H1 (cell line): ENCODE results near the gene NKAIN2. TPM values are rescaled to one million over a fixed set of nuclear protein-coding genes. Genes with fewer than 3 reads are reported as not detected.
"Not testable (repeated sequence)": the region's sequence is repeated elsewhere in the genome, so short reads cannot be mapped to it uniquely, and the experiment has no call there.

Source experiments
- CTCF ChIA-PET: fragments of 300-600 bp; sonication (Branson Sonifier 250); formaldehyde crosslinking; loops from one replicate; lab custom pipeline; 2021; ENCODE audit not compliant: partially characterized antibody; lab: Charles Lee
- POLR2A ChIA-PET: fragments of 300-600 bp; sonication (Branson Sonifier 250); formaldehyde crosslinking; loops from one replicate; lab custom pipeline; 2021; ENCODE audit warnings: inconsistent platforms; ENCODE audit not compliant: partially characterized antibody; lab: Charles Lee
- DNase-seq, 2 experiments: peaks; one replicate each; pipeline versions ENCODE4 v3.0.0 to v3.0.0-alpha.2; 2010 to 2022; ENCODE audit warnings: low spot score in 2 of 2, low read depth in 1 of 2, mixed read lengths in 1 of 2
- FAIRE-seq: peaks from 2 replicates; lab custom pipeline; 2011; peaks lifted over from hg19 to GRCh38; lab: Jason Lieb, UNC
- H2AFZ ChIP-seq: 2 replicates; pipeline ENCODE4 v1.8.1; 2012; ENCODE audit warnings: low read length, inconsistent platforms
- H2AK5ac ChIP-seq: 2 replicates; pipeline ENCODE4 v1.6.1; 2013; ENCODE audit warnings: low read depth, low read length
- H2BK120ac ChIP-seq: replicated peaks from 2 replicates; pipeline ENCODE3; 2013; ENCODE audit warnings: low read depth, low read length, inconsistent platforms
- H2BK12ac ChIP-seq: 2 replicates; pipeline ENCODE4 v1.6.1; 2013; ENCODE audit warnings: low read depth, low read length
- H2BK15ac ChIP-seq: 2 replicates; pipeline ENCODE4 v1.6.1; 2013; ENCODE audit warnings: low read length
- H2BK20ac ChIP-seq: 2 replicates; pipeline ENCODE4 v1.6.1; 2013; ENCODE audit warnings: low read length
- H2BK5ac ChIP-seq: 2 replicates; pipeline ENCODE4 v1.6.1; 2013; ENCODE audit warnings: low read depth, low read length
- H3K14ac ChIP-seq: 2 replicates; pipeline ENCODE4 v1.6.1; 2013; ENCODE audit warnings: inconsistent platforms; ENCODE audit not compliant: insufficient read length
- H3K18ac ChIP-seq: 2 replicates; pipeline ENCODE4 v1.6.1; 2013; ENCODE audit warnings: low read length; ENCODE audit errors: extremely low read depth
- H3K23ac ChIP-seq: 2 replicates; pipeline ENCODE4 v1.6.1; 2013; ENCODE audit warnings: inconsistent platforms; ENCODE audit not compliant: insufficient read length
- H3K23me2 ChIP-seq: 2 replicates; pipeline ENCODE4 v1.6.1; 2013; ENCODE audit warnings: low read depth, low read length
- H3K27ac ChIP-seq: 2 replicates; pipeline ENCODE4 v1.6.1; 2011; ENCODE audit warnings: low read depth, low read length, inconsistent platforms
- H3K27me3 ChIP-seq, 4 experiments: replicated peaks in 1 of 4; 1 replicate in 1 of 4; 2 replicates in 3 of 4; pipeline versions ENCODE4 v1.6.1 to v1.8.1; 2011 to 2013; ENCODE audit warnings: low read length in 3 of 4, mild to moderate bottlenecking in 3 of 4, inconsistent platforms in 2 of 4, mixed read lengths in 2 of 4, moderate library complexity in 1 of 4; ENCODE audit not compliant: control insufficient read depth in 3 of 4, insufficient read depth in 3 of 4; ENCODE audit errors: extremely low read depth in 1 of 4
- H3K36me3 ChIP-seq, 4 experiments: 2 replicates each; pipeline versions ENCODE4 v1.6.1 to v1.8.1; 2011 to 2013; ENCODE audit warnings: mild to moderate bottlenecking in 4 of 4, low read length in 3 of 4, moderate library complexity in 2 of 4, control low read depth in 1 of 4, inconsistent platforms in 1 of 4; ENCODE audit not compliant: insufficient read depth in 4 of 4, control insufficient read depth in 2 of 4
- H3K4ac ChIP-seq: replicated peaks from 2 replicates; pipeline ENCODE3; 2013; ENCODE audit warnings: low read length, low read depth, mixed read lengths, inconsistent platforms; ENCODE audit not compliant: insufficient read length
- H3K4me1 ChIP-seq, 4 experiments: replicated peaks in 1 of 4; 1 replicate in 1 of 4; 2 replicates in 3 of 4; pipeline versions ENCODE4 v1.6.1 to v1.8.1; 2011 to 2013; ENCODE audit warnings: low read length in 3 of 4, inconsistent platforms in 2 of 4, mixed read lengths in 1 of 4; ENCODE audit not compliant: insufficient read depth in 4 of 4, control insufficient read depth in 3 of 4
- H3K4me2 ChIP-seq, 2 experiments: 2 replicates each; pipeline versions ENCODE4 v1.6.1 to v1.8.1; 2011 to 2013; ENCODE audit warnings: low read depth in 2 of 2, low read length in 2 of 2, control low read depth in 1 of 2, inconsistent platforms in 1 of 2, mild to moderate bottlenecking in 1 of 2; ENCODE audit not compliant: insufficient read depth in 1 of 2
- H3K4me3 ChIP-seq, 4 experiments: fragments of 200-600, 300-600 bp in 1 of 4; sonication (generic), shearing (Covaris generic), sonication (Bioruptor Twin) in 1 of 4; 2 replicates each; pipeline versions ENCODE4 v1.5.1 to v1.8.1; 2011 to 2016; ENCODE audit warnings: low read length in 4 of 4, low read depth in 3 of 4, control low read depth in 2 of 4, inconsistent platforms in 2 of 4, mild to moderate bottlenecking in 2 of 4, mixed read lengths in 1 of 4, moderate library complexity in 1 of 4; ENCODE audit not compliant: insufficient read depth in 2 of 4; ENCODE audit errors: extremely low read depth in 1 of 4
- H3K56ac ChIP-seq: replicated peaks from 2 replicates; pipeline ENCODE3; 2013; ENCODE audit warnings: low read depth, mild to moderate bottlenecking, mixed read lengths, low read length, inconsistent platforms; ENCODE audit not compliant: insufficient read length
- H3K79me1 ChIP-seq: 2 replicates; pipeline ENCODE4 v1.6.1; 2013; ENCODE audit warnings: low read depth, low read length, control low read depth
- H3K79me2 ChIP-seq, 2 experiments: 2 replicates each; pipeline versions ENCODE4 v1.6.1 to v1.8.1; 2012 to 2013; ENCODE audit warnings: low read length in 2 of 2, mild to moderate bottlenecking in 2 of 2, inconsistent platforms in 1 of 2; ENCODE audit not compliant: insufficient read depth in 2 of 2, control insufficient read depth in 1 of 2
- H3K9ac ChIP-seq, 4 experiments: replicated peaks in 1 of 4; 1 replicate in 1 of 4; 2 replicates in 3 of 4; pipeline versions ENCODE4 v1.6.1 to v1.8.1; 2011 to 2013; ENCODE audit warnings: low read depth in 3 of 4, low read length in 3 of 4, control low read depth in 2 of 4, mild to moderate bottlenecking in 2 of 4, moderate library complexity in 2 of 4, inconsistent platforms in 1 of 4; ENCODE audit errors: extremely low read depth in 1 of 4
- H3K9me3 ChIP-seq, 2 experiments: 2 replicates each; pipeline versions ENCODE4 v1.6.1 to v1.8.1; 2012 to 2013; ENCODE audit warnings: mild to moderate bottlenecking in 2 of 2, moderate library complexity in 2 of 2, control low read depth in 1 of 2, inconsistent platforms in 1 of 2, low read depth in 1 of 2, low read length in 1 of 2, mixed read lengths in 1 of 2; ENCODE audit not compliant: insufficient read depth in 2 of 2
- H4K20me1 ChIP-seq, 2 experiments: replicated peaks in 1 of 2; 2 replicates each; pipeline versions ENCODE3 to v1.8.1; 2011 to 2013; ENCODE audit warnings: inconsistent platforms in 2 of 2, low read length in 2 of 2, mild to moderate bottlenecking in 1 of 2; ENCODE audit not compliant: insufficient read depth in 2 of 2, control insufficient read depth in 1 of 2
- H4K5ac ChIP-seq: 2 replicates; pipeline ENCODE4 v1.6.1; 2013; ENCODE audit warnings: low read length, low read depth, mixed read lengths, inconsistent platforms; ENCODE audit not compliant: insufficient read length
- H4K8ac ChIP-seq: 2 replicates; pipeline ENCODE4 v1.8.0; 2013; ENCODE audit warnings: mild to moderate bottlenecking, moderate library complexity, low read length, inconsistent platforms; ENCODE audit not compliant: insufficient read depth; ENCODE audit errors: extremely low read depth
- H4K91ac ChIP-seq: replicated peaks from 2 replicates; pipeline ENCODE3; 2013; ENCODE audit warnings: low read length, mixed read lengths, inconsistent platforms; ENCODE audit not compliant: insufficient read length
- WGBS, 2 experiments: shearing (Covaris generic) in 1 of 2; methylation state at CpG; one replicate each; pipeline versions ENCODE4 v1.1.6 to v1.1.7; 2013 to 2015; ENCODE audit warnings: low lambda C conversion rate in 2 of 2, mixed read lengths in 2 of 2, inconsistent platforms in 1 of 2, low coverage in 1 of 2, missing lambda C conversion rate in 1 of 2; ENCODE audit not compliant: insufficient replicate concordance in 2 of 2, insufficient coverage in 1 of 2, insufficient read length in 1 of 2; ENCODE audit errors: extremely low coverage in 1 of 2, missing lambda C conversion rate in 1 of 2; 5-methylcytosine and 5-hydroxymethylcytosine counted together
- polyA plus RNA-seq, 7 experiments: library from polyadenylated mRNA; depleted of rRNA in 3 of 7; stranded (reverse) in 5 of 7; unstranded in 2 of 7; fragments of >200 nt in 5 of 7; fragments of 200-250 nt in 2 of 7; gene quantifications; 1 replicate in 5 of 7; 2 replicates in 1 of 7; 4 replicates in 1 of 7; pipeline versions ENCODE4 v1.2.1 to v1.2.3, GENCODE V29; 2011 to 2013; ENCODE audit warnings: missing spikeins in 2 of 7, mixed read lengths in 2 of 7
- total RNA-seq: library from RNA; stranded (reverse); fragmentation: NEBNext Ultra II Directional; extraction: Animal tissue kit (Norgen Biotek cat#: 25700); gene quantifications from 2 replicates; pipeline ENCODE4 v1.2.1, GENCODE V29; 2021

Gene NKAIN2
- total and polyA plus RNA-seq, 2 of the 8 experiments (the other 6 are each of a cell fraction or from before 2014, with no cell fraction given): 0.20 to 0.34 TPM

- H3K56ac ChIP-seq, H3K79me1 ChIP-seq, H3K9ac ChIP-seq, H3K79me2 ChIP-seq, H2BK12ac ChIP-seq, H3K4me1 ChIP-seq, H3K36me3 ChIP-seq, H4K20me1 ChIP-seq, H2AFZ ChIP-seq, H3K27me3 ChIP-seq, H3K4me2 ChIP-seq, H3K23ac ChIP-seq, H3K4me3 ChIP-seq, DNase-seq, H3K9me3 ChIP-seq, H4K91ac ChIP-seq, H2AK5ac ChIP-seq, H2BK120ac ChIP-seq, H2BK20ac ChIP-seq, H3K18ac ChIP-seq, H2BK15ac ChIP-seq, FAIRE-seq, H3K23me2 ChIP-seq, H3K4ac ChIP-seq, H4K5ac ChIP-seq, H3K27ac ChIP-seq, H4K8ac ChIP-seq, H3K14ac ChIP-seq, H2BK5ac ChIP-seq, POLR2A ChIA-PET: not testable (repeated sequence)
- WGBS, 2 experiments: 93% methylated on average over 8 of the region's 17 CpGs; no CpG with 5 or more reads in 1 of the 2 experiments
- CTCF ChIA-PET: interaction anchor here (0.7 to 1.0 kb wide), 2 partner anchors 159 to 402 kb away, joined by 3 read pairs; no protein-coding TSS in a partner anchor
Measured at GRCh38 chr6:124712532-124712931, 908.9 kb downstream of the NKAIN2 start.
